Mesothelial cell of epicardium (in vitro differentiated cells): ENCODE data around the gene IL10RA. TPM values are rescaled to one million over a fixed set of nuclear protein-coding genes. Genes with fewer than 3 reads are reported as not detected.
A peak's percentile ranks its signal among the peaks of the same experiment; 100 is the strongest.

Source experiments
- DNase-seq, 2 experiments: peaks; one replicate each; pipeline ENCODE4 v3.0.0; 2021; ENCODE audit warnings: low spot score in 2 of 2; ENCODE audit not compliant: unreplicated experiment in 2 of 2
- H3K27ac Mint-ChIP-seq: 2 replicates; pipeline ENCODE4 v1.8.0; 2021; ENCODE audit warnings: mixed read lengths
- H3K27me3 Mint-ChIP-seq: 2 replicates; pipeline ENCODE4 v1.8.0; 2021; ENCODE audit warnings: low read depth, mixed read lengths
- H3K36me3 Mint-ChIP-seq: 2 replicates; pipeline ENCODE4 v1.8.0; 2021; ENCODE audit warnings: mixed read lengths
- H3K4me1 Mint-ChIP-seq: 2 replicates; pipeline ENCODE4 v1.8.0; 2021; ENCODE audit warnings: mixed read lengths
- H3K4me3 Mint-ChIP-seq: 2 replicates; pipeline ENCODE4 v1.8.0; 2021; ENCODE audit warnings: mild to moderate bottlenecking, moderate library complexity, mixed read lengths
- H3K9me3 Mint-ChIP-seq: 2 replicates; pipeline ENCODE4 v1.8.0; 2021; ENCODE audit warnings: mixed read lengths
- total RNA-seq: library from RNA; stranded (reverse); gene quantifications from 3 replicates; pipeline ENCODE4 v1.2.1, GENCODE V29; 2021
- TF ChIP-seq, protein P1 (sequence below): fragments of 200-600 bp; sonication (generic); IDR thresholded peaks from one replicate; pipeline ENCODE4 v1.5.0; 2021; ENCODE audit warnings: antibody characterized with exemption; ENCODE audit not compliant: unreplicated experiment

IL10RA gene
- total RNA-seq, 1 donor from 2014 or later: 0.78 TPM

DNA sequence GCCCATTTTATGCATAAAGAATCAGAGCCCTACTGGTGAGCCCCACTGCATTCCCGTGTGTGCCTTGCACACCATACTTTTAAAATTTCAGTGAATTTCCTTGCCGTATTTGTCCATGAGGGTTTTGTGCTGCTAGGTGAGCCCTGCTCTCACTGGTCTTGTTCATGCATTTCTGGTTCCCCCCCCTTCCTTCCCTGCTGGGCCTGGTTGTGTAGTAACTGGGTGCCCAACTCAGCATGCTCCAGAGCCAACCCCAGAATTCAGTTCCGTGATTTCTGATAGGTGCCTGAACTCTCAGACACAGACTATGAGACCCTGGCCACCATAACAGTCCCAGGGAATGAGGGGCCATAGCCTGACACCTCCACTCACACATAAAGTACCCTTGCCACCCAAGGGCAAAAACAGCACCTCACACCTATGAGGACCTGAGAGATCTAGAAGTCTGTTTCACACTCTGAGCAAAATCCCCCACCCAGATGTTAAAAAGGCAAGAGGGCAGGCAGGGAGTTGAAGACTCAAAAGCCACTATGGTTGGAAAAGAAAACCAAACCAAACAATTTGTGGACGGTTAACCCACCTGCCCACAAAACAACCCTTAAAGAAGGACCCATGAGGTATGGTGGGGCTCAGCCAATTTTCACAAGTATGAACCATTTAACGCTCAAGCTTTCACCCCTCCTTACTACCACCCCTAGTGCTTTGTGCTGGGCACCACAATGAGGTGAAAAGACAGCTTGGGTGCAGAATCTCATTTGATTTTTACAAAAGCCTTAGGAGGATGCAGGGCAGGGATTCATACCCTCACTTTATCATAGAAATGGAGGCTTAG lies 16.8 kb upstream of the IL10RA start:
- TF ChIP-seq, protein P1, sequence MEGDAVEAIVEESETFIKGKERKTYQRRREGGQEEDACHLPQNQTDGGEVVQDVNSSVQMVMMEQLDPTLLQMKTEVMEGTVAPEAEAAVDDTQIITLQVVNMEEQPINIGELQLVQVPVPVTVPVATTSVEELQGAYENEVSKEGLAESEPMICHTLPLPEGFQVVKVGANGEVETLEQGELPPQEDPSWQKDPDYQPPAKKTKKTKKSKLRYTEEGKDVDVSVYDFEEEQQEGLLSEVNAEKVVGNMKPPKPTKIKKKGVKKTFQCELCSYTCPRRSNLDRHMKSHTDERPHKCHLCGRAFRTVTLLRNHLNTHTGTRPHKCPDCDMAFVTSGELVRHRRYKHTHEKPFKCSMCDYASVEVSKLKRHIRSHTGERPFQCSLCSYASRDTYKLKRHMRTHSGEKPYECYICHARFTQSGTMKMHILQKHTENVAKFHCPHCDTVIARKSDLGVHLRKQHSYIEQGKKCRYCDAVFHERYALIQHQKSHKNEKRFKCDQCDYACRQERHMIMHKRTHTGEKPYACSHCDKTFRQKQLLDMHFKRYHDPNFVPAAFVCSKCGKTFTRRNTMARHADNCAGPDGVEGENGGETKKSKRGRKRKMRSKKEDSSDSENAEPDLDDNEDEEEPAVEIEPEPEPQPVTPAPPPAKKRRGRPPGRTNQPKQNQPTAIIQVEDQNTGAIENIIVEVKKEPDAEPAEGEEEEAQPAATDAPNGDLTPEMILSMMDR: no peak
- H3K27ac Mint-ChIP-seq: no peak overlapping the region
- H3K4me3 Mint-ChIP-seq: no peak overlapping the region
- DNase-seq: peak in 1 of 2 experiments; percentile 6
- H3K36me3 Mint-ChIP-seq: no peaks in the 10 kb centered on the region
- no peaks in the 10 kb centered on the region for H3K9me3 Mint-ChIP-seq
- peaks cover 3% of the 10 kb centered on the region for H3K4me1 Mint-ChIP-seq
- peaks cover 55% of the 10 kb centered on the region for H3K27me3 Mint-ChIP-seq

DNA sequence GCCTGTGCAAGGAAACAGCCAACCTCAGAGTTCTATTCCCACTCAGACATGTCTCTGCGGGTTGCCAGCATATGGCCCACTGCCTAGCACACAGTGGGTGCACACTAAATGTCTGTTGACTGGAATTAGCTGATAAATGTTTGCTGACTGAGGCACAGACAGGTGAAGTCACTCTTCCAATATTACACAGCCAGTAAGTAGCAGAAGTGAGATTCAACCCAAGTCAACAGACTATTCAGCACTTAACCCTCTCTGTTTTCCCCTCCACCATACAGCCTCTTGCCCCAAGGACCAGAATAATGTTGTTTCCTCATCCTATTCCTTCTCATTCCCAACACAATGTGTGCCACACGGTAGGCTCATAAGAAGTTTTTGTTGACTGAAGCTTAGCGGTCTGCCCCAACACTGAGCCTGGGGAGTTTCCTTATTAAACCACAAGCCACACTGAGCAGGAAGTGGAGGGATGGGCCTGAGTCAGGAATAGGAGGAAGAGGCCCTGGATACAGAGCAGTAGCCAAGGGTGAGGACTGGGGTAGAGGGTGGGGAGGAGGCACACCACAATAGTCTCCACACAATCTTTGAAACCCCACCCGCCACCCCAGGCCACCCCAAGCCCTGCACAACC lies 15.7 kb upstream of the IL10RA start:
- Mint-ChIP-seq H3K27me3 (peaks cover 55% of the 10 kb centered on the region), H3K4me1 (peaks cover 3% of the 10 kb centered on the region), H3K36me3 (no peaks in the 10 kb centered on the region), H3K4me3 (no peak overlapping the region), H3K9me3 (no peaks in the 10 kb centered on the region), H3K27ac (no peak overlapping the region)
- DNase-seq: no peak
- TF ChIP-seq, protein P1: no peak

DNA sequence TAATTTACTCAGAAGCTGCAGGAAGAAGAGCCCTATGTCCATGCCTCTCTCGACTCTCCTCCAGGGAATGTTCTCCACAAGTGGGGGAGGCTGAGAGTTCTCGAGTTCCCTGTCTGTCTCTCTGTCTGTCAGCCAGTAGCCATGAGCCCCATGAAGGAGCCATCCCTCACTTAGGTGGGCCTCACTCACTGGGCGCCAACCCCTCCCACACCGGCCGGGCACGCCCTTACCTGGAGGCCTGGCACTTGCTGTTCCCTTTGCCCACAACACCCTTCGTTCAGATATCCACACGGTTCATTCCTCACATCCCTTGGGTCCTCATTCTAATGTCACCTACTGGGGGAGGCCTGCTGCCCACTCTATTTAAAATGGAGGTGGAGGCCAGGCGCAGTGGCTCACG lies 14.2 kb upstream of the IL10RA start:
- H3K9me3 Mint-ChIP-seq: no peaks in the 10 kb centered on the region
- H3K4me1 Mint-ChIP-seq: peaks cover 3% of the 10 kb centered on the region
- peaks cover 50% of the 10 kb centered on the region for H3K27me3 Mint-ChIP-seq
- no peak for DNase-seq
- TF ChIP-seq, protein P1: no peak
- H3K4me3 Mint-ChIP-seq: no peak overlapping the region
- H3K36me3 Mint-ChIP-seq: no peaks in the 10 kb centered on the region
- no peak overlapping the region for H3K27ac Mint-ChIP-seq

DNA sequence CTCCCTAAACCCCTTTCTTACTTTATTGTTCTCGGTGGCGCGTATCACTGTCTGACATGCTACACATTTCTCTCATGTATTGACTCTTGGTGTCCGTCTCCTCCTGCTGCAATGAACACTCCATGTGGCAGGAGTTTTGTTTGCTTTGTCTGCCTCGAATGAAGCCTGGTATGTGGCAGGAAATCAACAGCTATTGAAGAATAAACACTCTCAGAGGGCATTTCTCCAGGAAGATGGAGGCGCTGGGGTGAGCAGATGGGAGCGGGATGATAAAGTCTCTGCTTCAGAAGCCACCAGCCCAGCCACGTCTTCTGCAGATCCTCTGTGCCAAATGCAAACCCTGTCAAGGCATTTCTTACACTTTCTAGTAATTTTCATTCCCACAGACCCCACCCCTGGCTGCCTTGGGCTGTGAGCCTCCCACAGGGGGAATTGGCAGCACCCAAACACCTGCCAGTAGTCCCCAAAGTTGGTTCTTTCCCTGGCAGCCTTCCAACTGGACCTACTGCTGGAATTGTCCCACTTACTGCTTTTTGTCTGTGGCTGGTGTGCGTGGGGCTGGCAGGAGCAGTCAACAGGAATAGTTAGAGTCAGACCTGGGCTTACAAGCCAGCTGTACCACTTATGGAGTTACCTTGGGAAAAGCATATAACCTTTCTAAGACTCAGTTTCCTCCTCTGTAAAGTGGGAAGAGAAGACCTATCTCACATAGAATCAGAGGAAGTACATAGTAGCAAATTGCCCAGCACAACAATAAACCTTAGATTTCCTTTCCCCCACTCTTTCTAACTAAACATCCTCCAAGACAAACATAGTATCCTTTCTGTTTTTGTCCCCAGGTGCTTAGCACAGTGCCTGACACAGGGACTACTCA lies 13.3 kb upstream of the IL10RA start:
- Mint-ChIP-seq H3K27me3 (peaks cover 53% of the 10 kb centered on the region), H3K9me3 (no peaks in the 10 kb centered on the region), H3K27ac (no peak overlapping the region), H3K36me3 (no peaks in the 10 kb centered on the region), H3K4me1 (peaks cover 3% of the 10 kb centered on the region), H3K4me3 (no peak overlapping the region)
- TF ChIP-seq, protein P1: no peak
- peak in 1 of 2 experiments; percentile 19 for DNase-seq

DNA sequence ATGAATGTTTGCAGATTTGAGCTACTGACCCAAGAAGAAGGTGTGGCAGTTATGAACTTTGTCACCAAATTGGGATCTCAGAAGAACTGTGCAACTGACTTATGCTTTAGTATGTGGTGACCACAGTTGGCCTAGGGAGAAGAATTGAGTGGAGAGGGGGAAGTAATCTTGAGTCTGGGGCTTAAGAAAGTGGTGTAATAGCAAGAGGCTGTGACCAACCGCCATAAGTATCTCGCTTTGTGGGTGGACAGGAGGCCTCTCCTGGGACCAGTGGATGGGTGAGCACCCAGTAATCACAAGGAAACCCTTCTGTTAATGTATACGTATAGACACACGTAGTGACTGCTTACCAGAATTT lies 12.7 kb upstream of the IL10RA start:
- Mint-ChIP-seq H3K4me1 (peaks cover 3% of the 10 kb centered on the region), H3K27ac (no peak overlapping the region), H3K36me3 (no peaks in the 10 kb centered on the region), H3K9me3 (no peaks in the 10 kb centered on the region), H3K27me3 (peaks cover 49% of the 10 kb centered on the region), H3K4me3 (no peak overlapping the region)
- TF ChIP-seq, protein P1: no peak
- no peak for DNase-seq
